ENCODE results near the gene ARF3. TPM values are rescaled to one million over a fixed set of nuclear protein-coding genes. Genes with fewer than 3 reads are reported as not detected.

ARF3 gene
- total RNA-seq, 1 experiment from 2014 or later = 178 TPM

- in situ Hi-C loops (cut with HindIII; ENCODE audit: low pct_unique_long_range_greater_than_20kb, low sequenced_read_pairs) = no loop called here
- DNase-seq (ENCODE audit: low read depth) = no peak
Measured at GRCh38 chr12:48969833-48970701, 12.8 kb upstream of the ARF3 start.

DNA sequence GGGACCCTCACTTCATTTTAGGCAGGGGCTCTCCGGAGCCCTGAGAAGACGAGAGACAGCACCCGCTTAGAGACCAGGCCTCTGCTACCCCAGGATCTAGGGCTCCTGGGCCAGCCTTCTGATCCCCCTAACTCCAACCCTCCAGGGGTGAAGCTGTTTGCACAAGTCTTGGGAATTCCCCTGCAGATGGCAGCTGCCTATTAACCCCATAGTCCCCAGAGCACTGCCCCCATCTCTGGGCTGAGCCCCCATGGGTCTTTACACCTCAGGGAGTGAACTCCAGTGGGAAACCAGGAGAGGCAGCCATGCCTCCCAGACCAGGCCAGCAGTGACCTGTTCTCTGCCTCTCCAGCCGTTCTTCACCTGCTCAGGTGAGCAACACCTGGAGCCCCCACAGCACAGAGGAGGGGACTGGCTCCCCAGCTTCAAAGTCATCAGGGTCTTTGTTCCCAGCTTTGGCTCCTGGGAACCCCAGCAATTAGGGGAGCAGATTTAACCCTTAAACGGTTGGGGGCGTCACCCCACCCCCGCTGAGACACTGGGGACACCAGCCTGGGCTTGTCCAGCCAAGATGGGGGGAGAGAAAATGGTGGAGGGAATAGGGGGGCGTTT lies 12.0 kb upstream of the ARF3 start:
- in situ Hi-C loops (cut with HindIII; ENCODE audit: low pct_unique_long_range_greater_than_20kb, low sequenced_read_pairs) = no loop called here
- DNase-seq (ENCODE audit: low read depth) = no peak

DNA sequence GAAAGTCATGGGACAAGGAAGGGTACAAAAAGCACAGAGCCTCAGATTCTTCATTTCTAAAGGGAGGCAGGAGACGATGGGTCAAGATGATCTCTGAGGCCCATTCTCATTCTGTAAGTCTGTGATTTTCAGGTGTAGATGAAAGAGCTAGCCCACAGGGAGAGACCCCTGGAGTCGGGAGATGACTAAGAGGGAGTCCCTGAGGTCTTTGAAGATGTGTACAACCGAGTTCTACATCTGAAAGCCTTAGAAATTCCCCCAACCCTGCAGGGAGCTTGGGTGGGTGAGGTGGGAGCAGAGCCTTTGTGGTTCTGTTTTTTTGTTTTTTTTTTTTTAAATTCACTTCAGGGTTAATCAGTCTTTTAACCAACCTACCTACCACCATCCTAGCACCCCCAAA lies 11.2 kb upstream of the ARF3 start:
- DNase-seq (ENCODE audit: low read depth) = no peak
- in situ Hi-C loops (cut with HindIII; ENCODE audit: low pct_unique_long_range_greater_than_20kb, low sequenced_read_pairs) = no loop called here

GRCh38 chr12:48967991-48968390 lies 10.7 kb upstream of the ARF3 start:
- DNase-seq (ENCODE audit: low read depth) = no peak
- in situ Hi-C loops (cut with HindIII; ENCODE audit: low pct_unique_long_range_greater_than_20kb, low sequenced_read_pairs) = no loop called here

GRCh38 chr12:48966177-48966895 lies 9.0 kb upstream of the ARF3 start:
- DNase-seq (ENCODE audit: low read depth) = no peak
- in situ Hi-C loops (cut with HindIII; ENCODE audit: low pct_unique_long_range_greater_than_20kb, low sequenced_read_pairs) = no loop called here

DNA sequence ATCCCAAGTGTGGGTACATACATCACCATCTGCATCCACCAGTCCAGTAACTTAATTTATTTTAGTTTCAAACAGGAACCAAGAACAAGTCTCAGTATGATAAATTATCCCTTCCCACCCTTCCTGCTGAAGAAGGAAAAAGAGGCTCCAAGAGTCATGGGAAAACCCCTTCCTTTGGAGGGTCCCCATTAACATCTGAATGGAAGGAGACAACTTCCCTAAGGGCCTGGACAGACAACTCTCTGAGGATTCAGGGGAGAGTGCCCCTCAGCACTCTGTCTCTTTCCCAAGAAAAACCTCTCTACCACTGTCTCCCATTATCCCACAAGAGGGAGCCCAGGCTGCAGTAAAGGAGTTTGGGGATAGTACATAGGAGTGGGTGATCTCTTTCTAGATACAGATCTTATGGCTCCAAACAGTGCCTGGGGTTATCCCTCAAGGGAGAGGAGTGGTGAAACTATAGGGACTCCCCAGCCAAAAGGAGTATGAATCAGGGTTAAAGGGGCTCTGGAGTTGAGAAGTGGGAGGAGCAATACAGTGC lies 8.1 kb upstream of the ARF3 start:
- in situ Hi-C loops (cut with HindIII; ENCODE audit: low pct_unique_long_range_greater_than_20kb, low sequenced_read_pairs) = no loop called here
- DNase-seq (ENCODE audit: low read depth) = peak; percentile 22

DNA sequence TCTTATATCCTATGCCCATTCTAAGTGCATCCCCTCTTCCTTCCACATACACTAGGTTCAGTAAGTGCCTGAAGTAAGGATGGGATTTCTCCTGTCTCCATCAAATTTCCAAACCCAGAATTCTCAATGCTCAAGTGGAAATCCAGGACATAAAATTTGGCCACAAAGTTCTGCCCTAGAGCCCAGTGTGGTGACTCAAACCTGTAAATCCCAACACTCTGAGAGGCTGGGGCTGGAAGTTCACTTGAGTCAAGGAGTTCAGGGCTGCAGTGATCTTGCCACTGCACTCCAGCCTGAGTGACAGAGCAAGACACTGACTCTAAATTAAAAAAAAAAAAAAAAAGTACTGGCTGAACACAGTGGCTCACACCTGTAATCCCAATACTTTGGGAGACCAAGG lies 4.5 kb upstream of the ARF3 start:
- DNase-seq (ENCODE audit: low read depth) = no peak
- in situ Hi-C loops (cut with HindIII; ENCODE audit: low pct_unique_long_range_greater_than_20kb, low sequenced_read_pairs) = no loop called here

GRCh38 chr12:48961331-48961730 lies 4.0 kb upstream of the ARF3 start:
- no peak for DNase-seq (ENCODE audit: low read depth)
- in situ Hi-C loops (cut with HindIII; ENCODE audit: low pct_unique_long_range_greater_than_20kb, low sequenced_read_pairs) = no loop called here

GRCh38 chr12:48960834-48961233 lies 3.5 kb upstream of the ARF3 start:
- in situ Hi-C loops (cut with HindIII; ENCODE audit: low pct_unique_long_range_greater_than_20kb, low sequenced_read_pairs) = no loop called here
- DNase-seq (ENCODE audit: low read depth) = no peak

GRCh38 chr12:48958049-48958388 lies 732 bp upstream of the ARF3 start:
- DNase-seq (ENCODE audit: low read depth) = no peak
- in situ Hi-C loops (cut with HindIII; ENCODE audit: low pct_unique_long_range_greater_than_20kb, low sequenced_read_pairs) = no loop called here

- in situ Hi-C loops (cut with HindIII; ENCODE audit: low pct_unique_long_range_greater_than_20kb, low sequenced_read_pairs) = no loop called here
- DNase-seq (ENCODE audit: low read depth) = peak; percentile 99
Measured at GRCh38 chr12:48956279-48957140, 777 bp downstream of the ARF3 start.

GRCh38 chr12:48954841-48955501 lies 2.3 kb downstream of the ARF3 start:
- in situ Hi-C loops (cut with HindIII; ENCODE audit: low pct_unique_long_range_greater_than_20kb, low sequenced_read_pairs) = no loop called here

DNA sequence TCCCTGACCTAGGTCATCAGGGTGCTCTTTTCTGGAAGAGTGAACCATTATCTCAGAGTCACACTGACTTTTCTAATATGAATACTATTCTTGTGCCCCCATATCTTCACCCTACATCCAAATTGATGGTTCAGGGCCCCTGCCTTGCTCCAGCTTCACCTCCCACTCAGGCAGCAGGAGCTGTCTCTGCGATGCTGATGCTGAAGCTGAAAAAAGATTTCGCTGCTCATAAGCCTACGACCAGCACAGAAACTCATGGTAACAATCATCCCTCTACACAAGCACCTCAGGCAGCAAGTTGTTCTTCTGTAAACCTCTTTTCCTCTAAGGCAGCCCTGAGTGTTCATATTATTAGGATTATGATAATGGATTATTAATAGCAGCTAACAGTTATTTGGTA lies 3.2 kb downstream of the ARF3 start:
- DNase-seq (ENCODE audit: low read depth) = no peak
- in situ Hi-C loops (cut with HindIII; ENCODE audit: low pct_unique_long_range_greater_than_20kb, low sequenced_read_pairs) = no loop called here

More at GRCh38 chr12:48954841-48955501, 2.3 kb downstream of the ARF3 start:
- DNase-seq (ENCODE audit: low read depth) = no peak

- in situ Hi-C loops (cut with HindIII; ENCODE audit: low pct_unique_long_range_greater_than_20kb, low sequenced_read_pairs) = no loop called here
- DNase-seq (ENCODE audit: low read depth) = no peak
Measured at GRCh38 chr12:48952691-48953090, 4.6 kb downstream of the ARF3 start.

DNA sequence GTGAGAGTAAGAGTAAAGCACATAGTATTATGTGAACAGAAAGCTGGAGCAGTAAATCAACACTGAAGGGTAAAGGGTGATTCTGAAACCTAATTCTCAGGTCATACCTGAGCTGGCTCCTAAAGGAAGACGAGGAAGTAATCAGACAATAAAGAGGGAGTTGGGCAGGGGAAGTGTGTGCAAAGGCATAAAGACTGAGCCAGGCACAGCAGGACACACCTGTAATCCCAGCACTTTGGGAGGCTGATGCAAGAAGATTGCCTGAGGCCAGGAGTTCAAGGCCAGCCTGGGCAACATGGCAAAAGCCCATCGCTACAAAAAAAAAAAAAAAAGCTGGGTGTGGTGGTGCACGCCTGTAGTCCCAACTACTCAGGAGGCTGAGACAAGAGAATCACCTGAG lies 9.6 kb downstream of the ARF3 start:
- DNase-seq (ENCODE audit: low read depth) = no peak
- in situ Hi-C loops (cut with HindIII; ENCODE audit: low pct_unique_long_range_greater_than_20kb, low sequenced_read_pairs) = no loop called here

- in situ Hi-C loops (cut with HindIII; ENCODE audit: low pct_unique_long_range_greater_than_20kb, low sequenced_read_pairs) = no loop called here
- DNase-seq (ENCODE audit: low read depth) = no peak
Measured at GRCh38 chr12:48946943-48947342, 10.3 kb downstream of the ARF3 start.

- no peak for DNase-seq (ENCODE audit: low read depth)
- in situ Hi-C loops (cut with HindIII; ENCODE audit: low pct_unique_long_range_greater_than_20kb, low sequenced_read_pairs) = no loop called here
Measured at GRCh38 chr12:48946205-48946604, 11.1 kb downstream of the ARF3 start.

- DNase-seq (ENCODE audit: low read depth) = no peak
- in situ Hi-C loops (cut with HindIII; ENCODE audit: low pct_unique_long_range_greater_than_20kb, low sequenced_read_pairs) = no loop called here
Measured at GRCh38 chr12:48943221-48943620, 14.1 kb downstream of the ARF3 start.
